Head of caudate nucleus (tissue), 42 donors: ENCODE results near the gene SLC30A7.
A peak's percentile ranks its signal among the peaks of the same experiment; 100 is the strongest.

Experiments
- DNase-seq, 42 donors: peaks; one replicate each; pipeline versions ENCODE4 v3.0.0 to v3.0.0-alpha.2; 2020 to 2021; ENCODE audit warnings: mixed read lengths in 7 of 42
- intact Hi-C: fragments of 100-400 bp; cut with DNase I; formaldehyde crosslinking; loops from one replicate; pipeline ENCODE4 v1.15.0; 2022

Gene SLC30A7

DNA sequence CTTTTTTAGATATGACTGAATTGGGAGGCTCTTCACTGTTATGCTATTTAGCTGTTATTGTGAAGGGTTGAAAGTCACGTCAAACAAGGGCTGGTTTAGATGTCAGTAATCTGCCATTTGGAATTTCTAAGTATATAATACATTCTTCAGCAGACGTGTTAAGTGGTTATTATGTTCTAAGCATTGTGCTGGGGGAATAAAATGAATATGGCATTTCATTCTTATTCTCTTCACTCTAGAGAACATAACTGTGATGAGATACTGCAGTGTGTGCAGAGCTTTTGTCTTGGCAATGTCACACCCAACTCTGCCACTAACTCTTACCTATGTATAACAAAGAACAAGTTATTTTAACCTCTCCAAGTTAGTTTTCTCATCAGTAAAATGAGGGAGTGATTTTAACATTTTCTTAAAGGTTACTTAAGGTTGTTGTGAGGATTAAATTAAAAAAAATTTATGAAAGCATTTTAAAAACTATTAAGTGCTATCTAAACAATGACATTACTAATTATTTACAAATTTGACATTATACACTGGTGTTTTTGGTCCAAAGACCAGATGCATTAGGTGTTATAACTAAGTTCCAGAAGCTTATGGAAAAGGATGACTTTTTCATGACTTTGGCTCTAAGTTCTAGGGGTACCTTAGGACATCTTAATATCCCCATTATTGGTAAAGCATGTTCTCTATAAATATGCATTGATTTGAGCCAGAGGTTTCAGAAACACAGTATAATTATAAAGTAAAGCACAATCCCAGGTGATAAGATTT, 58.3 kb downstream of the SLC30A7 start:
- peak in 1 of 42 donors; percentile 24 for DNase-seq
- intact Hi-C loops, result no loop called here

DNA sequence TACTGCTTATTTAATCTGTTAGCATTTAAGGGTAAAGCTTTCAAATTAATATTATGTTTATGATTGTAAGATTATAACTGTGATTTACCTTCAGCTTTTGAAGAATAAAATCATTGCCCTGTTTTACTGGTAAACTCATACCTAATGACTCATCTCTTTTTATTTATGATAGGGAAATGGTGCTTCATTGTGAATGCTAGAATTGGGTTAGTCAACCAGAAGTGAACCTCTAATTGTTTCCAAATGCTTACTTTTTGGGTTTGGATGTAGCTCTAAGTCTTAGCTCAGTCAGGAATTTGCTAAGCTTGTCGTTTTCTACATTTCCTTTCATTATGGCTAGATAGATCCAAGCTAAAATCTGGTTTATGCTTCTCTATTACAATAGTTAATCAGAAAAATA, 59.4 kb downstream of the SLC30A7 start:
- intact Hi-C loops, result no loop called here
- no peak for DNase-seq

DNA sequence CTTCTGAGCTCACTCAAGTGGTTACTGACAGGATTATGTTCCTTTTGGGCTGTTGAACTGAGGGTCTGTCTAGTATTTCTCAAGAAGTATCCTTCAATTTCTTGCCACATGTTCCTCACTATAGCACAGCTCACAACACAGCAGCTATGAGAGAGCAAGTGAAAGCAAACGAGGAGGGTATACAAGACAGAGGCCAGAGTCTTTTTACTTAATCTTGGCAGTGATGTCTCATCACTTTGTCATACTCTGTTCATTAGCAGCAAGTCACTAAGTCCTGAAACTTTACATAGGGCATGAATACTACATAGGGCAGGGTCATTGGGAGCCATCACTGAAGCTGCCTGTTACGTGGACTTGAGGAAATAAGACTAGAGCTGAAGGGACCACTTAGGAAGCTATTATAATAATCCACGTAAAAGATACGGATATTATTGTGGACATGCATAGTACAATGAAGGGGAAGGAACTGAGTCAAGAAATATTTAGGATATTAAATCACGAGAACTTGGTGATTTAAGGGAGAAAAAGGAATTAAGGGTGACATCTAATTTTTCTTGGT, 63.7 kb downstream of the SLC30A7 start:
- intact Hi-C loops, result no loop called here
- no peak for DNase-seq

DNA sequence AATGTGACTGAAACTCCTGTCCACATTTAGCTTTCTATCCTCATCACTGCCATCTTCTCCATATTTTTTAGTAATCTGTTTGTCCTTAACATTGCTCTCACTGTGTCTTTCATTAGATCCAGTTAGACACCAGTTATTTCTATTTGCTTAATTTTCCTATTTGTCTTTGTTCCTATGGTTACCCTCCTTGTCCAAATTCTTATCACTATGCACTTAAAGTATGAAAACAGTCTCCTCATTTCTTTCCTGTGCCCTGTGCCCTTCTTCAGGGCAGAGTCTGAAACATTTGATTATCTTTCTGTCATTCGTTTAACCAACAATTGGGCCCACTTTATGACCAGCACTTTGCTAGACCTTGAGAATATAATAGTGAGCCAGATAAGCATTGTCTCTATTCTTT, 64.2 kb downstream of the SLC30A7 start:
- DNase-seq, result no peak
- intact Hi-C loops, result no loop called here

DNA sequence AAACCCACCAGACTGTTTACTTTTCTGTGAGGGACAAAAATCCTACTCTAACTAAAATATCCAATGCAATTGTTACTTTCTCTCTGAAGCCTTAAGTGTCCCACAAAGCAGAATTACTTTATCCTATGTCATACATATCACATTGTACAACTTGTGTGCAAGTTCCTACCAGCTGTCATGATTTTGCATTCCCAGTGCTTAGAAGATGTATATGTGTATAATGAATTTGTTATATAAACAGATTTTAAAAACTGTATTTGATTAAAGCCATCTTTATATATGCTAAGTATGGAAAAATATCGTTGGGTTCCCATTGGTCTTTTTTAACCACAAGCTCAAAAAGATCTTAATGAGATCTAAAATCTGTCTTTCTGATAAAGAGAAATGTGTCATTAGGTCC, 72.7 kb downstream of the SLC30A7 start:
- DNase-seq, result no peak
- intact Hi-C loops, result no loop called here

DNA sequence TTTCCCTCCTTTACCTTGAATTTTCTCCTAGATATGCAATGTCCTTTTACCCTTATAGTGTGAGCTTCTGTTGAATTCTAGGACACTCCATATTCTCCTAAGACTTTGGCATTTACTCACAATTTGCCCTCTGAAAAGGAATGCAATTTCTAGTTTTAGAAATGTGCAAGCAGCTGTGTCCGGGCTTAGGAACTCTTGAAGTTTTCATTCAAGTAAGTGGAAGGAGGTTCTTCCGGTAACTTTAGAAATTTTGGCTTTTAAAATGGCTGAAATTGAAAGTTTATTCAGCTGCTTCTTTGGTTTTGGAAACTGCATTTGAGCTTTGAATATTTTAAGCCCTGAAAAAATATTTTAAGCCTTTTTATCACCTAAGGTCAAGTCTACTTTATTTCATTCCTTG, 73.4 kb downstream of the SLC30A7 start:
- intact Hi-C loops, result no loop called here
- no peak for DNase-seq

DNA sequence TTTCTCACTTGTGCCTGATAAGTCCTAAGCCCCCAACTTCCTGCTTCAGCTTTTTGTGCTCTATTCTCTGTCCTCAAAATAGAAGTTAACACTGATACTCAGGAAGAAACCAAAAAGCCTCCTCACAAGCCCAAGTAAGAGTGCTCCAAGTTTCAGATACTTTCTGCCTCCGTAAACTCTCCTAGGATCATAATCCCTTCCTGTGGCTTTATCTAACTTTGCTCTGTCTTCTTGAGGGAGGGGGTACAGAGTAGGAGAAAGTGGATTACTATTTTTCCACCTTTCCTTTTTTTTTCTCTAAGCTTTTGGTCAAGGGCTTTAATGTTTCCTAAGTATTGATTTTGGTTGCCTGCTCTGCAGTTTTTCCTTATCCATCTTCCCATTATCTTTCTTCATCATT, 75.1 kb downstream of the SLC30A7 start:
- intact Hi-C loops, result no loop called here
- DNase-seq, result no peak

DNA sequence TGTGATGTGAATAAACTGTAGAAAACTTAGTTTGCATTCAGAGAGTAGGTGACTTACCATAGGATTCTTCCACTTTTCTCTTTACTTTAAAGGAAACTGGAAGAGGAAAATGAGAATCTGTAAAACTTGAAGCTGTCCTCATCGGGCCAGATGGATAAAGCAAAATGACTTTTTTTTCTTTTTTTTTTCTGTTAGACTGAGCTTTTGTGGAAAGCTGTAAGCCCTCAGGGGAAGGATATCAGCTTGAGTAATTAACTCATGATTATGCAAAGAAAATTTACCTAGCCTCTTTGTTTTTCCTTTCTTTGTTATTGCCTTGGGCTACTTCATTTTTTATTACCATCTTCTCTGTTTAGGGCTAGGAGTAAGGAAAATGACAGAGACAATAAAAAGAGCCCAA, 76.3 kb downstream of the SLC30A7 start:
- DNase-seq, result no peak
- intact Hi-C loops, result no loop called here

DNA sequence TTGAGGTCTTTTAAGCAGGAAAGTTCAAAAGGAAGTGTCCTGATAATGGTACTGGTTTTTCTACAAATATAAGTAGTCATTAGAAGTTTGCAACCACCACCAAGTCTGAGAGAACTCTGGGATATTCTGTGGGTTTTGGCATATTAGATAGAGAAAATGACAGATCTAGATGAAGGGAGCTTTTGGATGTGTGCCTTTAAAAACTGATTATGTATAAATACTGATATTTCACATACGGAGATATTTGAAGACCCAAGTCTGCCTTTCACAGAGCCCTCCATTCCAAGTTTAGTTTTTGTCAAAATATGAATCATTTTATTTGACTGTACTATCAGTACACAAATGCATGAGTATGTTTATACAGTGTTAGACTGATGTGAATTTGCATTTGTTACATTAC, 81.0 kb downstream of the SLC30A7 start:
- no peak for DNase-seq
- intact Hi-C loops, result no loop called here

DNA sequence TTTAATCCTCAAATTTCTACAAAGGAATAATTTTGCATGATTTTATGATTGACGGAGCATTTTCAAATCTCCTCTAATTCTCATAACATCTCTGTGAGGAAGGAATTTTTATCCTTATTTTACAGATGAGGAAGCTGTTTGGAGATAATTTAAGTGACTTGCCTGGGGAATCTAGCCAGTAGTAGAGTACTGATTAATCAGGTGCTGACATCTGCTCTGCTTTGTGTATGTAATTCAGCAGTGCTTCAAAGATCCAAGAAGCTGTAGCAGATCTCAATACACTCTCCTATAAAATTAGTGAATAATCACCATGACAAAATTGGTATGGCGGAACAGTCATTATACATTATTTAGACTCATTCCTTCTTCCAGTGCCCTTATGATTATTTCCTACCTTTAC, 83.7 kb downstream of the SLC30A7 start:
- intact Hi-C loops, result no loop called here
- no peak for DNase-seq

DNA sequence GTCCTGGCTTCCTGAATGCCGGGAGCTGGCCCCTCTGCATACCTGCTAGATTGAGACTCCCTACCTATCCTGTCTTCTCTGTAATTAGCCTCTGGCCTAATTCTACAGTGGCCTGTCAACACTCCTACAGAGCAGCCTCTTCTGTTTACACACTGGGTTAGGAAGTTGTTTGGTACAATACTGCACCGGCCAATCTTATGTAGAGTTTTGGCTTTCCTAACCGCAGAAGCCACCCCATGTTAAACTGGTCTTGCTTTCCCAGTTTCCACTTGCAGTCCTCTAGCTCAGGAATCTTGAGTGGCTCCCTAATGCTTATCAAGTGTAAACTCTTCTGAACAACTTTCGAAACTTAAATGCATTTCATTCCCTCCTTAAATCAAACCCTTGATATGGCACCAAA, 86.9 kb downstream of the SLC30A7 start:
- no peak for DNase-seq

DNA sequence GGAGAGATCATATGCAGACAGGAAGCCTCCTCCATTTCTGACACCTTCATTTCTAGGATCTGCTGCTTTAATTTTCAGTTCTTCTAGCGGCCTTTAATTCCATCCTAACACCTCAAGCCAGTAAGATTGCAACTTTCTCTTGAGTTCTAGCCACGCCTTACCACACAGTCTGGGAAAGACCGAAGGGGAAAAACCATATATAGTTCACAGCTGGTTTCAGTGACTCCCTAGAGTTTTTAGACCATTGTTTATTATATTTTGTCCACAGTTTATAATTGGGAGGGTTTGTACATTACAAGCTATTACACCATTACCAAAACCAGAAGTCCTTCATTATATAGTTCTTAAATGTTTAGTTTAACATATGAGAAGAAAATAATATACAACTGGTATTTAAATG, 92.2 kb downstream of the SLC30A7 start:
- no peak for DNase-seq
- intact Hi-C loops, result no loop called here

More for the DNA sequence above, 86.9 kb downstream of the SLC30A7 start:
- intact Hi-C loops, result no loop called here

DNA sequence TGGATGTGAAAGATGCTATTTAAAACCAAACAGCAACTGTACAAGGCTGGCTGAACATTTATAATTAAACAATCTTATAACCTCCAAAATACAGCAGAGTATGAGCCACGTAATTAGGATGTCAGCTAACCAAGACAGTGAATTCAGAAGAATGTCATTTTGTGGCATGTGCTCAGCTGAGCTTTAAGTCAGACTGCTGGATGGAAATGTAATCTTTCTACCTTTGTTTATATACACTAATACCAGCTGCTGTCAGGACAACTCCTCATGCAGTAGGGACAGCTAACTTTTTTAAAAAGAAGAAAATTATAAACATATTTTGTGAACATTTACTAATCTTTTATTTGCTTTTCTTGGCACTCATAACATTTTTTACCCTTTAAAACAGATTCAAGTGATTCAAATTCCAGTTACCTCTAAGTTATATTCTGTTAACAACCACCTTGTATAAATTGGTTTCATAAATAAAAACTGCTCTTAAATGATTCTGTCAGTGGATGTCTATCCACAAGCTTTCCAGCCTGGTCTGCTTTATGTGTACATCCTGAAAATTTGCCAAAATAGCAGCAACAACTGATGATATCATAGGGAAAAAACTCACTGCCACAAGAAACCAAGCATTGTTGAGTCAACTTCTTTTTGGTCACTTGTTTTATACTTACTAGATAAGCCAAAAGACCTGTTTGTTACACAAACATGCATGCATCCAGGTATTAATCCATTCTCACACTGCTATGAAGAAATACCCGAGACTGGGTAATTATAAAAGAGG, 93.6 kb downstream of the SLC30A7 start:
- intact Hi-C loops, result no loop called here
- no peak for DNase-seq

DNA sequence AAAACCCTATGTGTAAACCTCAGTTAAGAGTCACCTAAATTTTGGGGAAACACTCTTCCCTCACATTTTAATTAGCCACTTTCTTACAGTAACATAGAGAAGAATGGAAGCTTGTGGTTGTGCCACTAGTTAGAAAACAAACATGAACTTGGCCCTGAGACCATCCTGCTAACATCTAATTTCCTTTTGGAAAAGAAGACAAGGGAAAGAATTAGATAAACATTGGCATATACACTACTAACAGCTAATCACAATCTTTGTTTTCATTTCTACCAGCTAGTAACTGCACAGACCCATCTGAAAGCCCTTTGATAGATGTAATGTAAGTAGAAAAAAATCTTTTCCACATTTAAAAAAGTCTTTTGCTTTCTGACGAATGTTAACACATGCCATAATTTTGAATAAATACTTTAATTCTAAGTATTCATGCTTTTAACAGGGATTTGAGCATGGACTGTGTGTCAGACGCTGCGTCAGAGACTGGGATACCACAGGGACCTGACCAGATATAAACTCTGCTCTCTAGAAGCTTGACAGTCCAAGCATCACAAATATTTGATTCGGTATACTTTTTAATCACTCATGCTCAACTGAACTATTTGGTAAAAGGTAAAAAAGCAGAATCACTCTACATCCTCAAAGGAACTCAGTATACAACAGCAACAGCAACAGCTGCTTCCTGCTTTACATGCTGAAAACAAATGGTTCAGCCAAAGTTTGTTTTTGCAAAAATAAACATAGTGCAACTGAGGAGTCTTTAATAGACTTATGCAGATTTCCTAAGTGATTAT, 99.5 kb downstream of the SLC30A7 start:
- DNase-seq, result no peak
- intact Hi-C loops, result no loop called here

DNA sequence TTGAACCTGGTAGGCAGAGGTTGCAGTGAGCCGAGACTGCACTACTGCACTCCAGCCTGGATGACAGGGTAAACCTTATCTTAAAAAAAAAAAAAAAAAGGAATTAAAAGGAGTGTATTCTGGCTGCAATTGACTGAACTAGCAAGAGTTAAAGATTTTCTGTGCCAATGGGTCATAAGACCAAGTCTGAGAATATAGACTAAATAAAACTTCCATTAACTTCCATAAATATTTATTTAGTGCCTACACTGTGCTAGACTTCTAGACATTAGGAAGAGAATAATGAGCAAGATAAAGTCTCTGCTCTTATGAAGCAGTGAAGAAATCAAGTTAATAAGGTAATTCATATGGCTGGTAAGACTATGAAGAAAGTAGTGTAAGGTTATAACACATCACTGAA, 102.5 kb downstream of the SLC30A7 start:
- DNase-seq, result no peak
- intact Hi-C loops, result no loop called here

DNA sequence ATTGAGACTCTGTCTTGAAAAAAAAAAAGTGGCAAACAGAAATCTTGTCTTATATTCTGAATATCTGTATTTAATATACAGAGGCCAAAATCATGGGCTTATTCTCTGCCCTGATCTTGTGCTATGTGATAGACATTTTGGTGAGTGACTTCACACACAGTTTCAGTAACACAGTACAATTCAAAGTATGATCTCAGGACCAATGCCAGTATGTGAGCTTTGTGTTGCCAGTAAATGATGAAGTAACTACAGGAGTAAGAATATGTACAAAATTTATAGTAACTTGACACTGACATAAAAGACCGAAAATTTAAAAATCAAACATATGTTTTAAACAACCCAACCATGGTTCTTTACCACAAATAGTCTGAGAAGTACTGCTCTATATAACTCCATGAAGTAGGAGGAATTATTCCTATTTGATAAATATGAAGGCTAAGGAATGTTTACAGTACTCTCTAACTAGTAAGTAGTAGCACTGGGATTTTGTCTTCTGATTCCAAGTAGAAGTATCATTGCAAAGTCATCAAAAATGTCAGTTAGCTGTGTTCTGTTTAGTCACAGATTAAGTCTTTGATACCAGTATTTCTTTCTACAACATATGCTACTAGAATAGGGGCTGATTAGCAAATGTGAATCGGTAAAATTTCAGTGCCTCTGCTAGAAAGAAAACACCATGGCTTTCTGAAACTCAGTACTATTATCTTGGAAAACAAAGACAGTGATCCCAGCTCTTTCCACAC, 104.4 kb downstream of the SLC30A7 start:
- intact Hi-C loops, result no loop called here
- no peak for DNase-seq

DNA sequence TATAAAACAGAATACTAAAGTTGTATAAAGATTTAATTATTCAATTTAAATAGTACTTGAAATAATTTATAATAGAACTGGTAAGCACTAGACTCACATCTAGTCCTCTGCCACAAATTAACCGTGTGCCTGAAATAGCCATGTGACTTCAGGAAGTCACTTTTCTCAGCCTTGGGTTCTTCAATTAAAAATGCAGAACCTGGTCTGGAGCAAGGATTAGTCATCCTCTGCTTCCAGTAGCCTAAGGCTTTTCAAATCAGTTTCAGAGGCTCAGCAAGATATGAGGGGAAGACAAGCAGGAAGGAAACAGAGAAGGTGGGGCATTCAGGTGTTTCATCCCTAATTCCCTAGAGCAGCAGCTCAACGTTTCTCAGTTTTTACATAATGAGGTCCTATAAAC, 106.7 kb downstream of the SLC30A7 start:
- no peak for DNase-seq
- intact Hi-C loops, result no loop called here

DNA sequence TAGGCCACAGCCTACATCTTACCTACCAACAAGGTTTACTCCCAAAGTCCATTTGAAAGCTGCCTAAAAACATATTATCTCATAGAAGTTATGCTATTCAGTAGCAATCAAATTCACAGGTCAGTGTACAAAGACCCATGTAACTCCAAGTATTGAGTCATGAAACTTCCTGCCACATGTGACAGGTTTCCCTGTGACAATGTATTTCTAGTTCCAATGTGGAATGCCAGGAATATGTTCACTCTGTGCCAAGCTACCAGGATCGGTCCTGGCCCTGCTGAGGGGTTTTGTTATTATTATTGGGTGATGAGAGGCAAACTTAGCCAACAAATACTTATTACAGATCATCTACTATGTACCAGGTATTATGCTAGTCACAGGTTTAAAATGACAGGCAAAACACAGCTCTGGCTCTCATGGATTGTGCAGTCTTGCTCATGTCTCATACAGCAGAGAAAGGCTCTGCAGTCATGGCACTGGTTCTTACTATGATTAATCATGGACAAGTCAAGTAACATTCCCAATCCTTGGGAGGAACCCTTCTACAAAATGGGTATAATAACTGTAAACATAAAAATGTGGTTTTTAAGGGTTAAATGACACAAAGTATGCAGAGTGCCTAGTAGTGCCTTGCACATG, 107.2 kb downstream of the SLC30A7 start:
- DNase-seq, result no peak
- intact Hi-C loops, result no loop called here

DNA sequence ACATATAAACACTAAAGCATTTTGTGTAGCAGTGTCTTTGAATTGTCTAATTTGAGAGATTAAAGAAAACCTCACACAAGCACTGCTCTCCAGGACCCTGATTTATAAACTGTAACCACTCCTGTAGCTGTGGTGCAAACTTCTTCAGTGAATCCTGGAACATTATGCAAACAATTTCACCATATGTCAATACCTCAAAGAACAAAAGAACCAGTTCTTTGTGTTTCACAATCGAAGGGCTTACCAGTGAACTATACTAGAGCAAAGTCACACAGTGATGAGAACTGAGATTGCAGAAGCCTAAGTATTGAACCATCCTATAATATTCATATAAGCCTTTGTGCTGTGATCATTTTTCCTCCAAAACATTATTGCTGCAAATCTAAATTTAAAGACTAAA, 108.2 kb downstream of the SLC30A7 start:
- DNase-seq, result no peak
- intact Hi-C loops, result no loop called here
